GM19372 (cell line): ENCODE data around the gene DNAJB8.

Experiments used
- ATAC-seq: cut with Tn5 transposase; IDR thresholded peaks from one replicate; pipeline ENCODE4 v1.9.1; 2021; ENCODE audit warnings: mild to moderate bottlenecking, low read depth, moderate library complexity; ENCODE audit not compliant: unreplicated experiment

DNAJB8 gene

GRCh38 chr3:128452120-128452519 lies 14.6 kb downstream of the DNAJB8 start:
- ATAC-seq: no peak

DNA sequence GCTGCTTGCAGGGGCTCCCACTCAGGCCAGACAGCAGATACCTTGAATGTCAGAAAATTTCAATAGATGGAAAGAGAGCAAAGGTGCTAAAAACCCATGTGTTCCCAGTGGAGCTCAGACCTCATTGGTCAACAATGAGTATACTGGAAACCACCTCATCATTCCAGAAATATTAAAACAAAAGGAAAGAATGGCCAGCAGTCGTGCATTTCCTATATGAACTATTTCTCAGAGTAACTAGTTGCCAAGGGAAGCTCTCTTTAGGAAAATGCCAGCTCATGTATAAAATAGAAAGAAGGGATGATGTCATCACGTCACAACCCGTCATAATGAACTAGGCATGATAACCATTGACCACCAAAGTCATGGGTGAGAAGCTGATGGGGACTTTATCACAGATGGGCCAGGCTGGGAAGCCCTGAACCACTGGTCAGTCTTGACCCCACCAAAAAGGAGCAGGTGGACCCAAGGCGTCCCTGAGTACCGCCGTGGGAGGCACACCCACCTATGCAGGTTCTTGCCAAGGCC lies 17.5 kb downstream of the DNAJB8 start:
- ATAC-seq: no peak

DNA sequence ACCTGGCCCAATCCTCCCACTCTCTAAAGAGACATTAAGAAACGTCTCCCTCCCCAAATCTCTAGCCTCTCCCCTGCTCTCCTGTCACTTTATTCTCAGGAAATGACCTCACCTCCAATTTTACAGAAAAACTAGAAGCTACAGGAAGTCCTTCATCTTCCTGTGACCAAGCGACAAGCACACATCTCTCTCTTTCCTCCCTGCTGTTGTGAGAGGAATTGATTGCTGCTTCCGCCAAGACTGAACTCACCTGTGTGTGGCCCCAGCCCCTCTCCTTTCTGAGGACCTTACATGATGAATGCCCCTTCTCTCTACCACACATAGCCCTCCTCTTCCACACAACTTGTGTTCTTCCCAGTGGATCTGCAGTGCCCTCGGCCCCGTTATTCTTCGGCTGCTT lies 18.2 kb downstream of the DNAJB8 start:
- ATAC-seq: no peak

DNA sequence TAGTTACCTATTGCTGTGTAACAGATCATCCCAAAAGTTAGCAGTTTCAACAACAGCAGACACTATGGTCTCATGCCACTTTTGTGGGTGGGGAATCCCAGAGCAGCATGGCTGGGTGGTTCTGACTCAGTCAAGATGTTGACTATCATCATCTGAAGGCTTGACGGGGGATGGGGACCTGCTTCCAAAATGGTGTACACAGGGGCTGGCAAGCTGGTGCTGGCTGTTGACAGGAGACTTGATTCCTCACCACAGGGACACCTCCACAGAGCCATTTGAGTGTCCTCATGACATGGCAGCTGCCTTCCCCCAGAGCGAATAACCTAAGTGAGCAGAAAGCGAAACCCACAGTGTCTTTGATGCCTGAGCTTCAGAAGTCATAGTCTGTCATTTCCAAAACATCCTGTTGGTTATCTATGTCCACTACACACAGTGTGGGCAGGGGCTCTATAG lies 19.1 kb downstream of the DNAJB8 start:
- no peak for ATAC-seq

DNA sequence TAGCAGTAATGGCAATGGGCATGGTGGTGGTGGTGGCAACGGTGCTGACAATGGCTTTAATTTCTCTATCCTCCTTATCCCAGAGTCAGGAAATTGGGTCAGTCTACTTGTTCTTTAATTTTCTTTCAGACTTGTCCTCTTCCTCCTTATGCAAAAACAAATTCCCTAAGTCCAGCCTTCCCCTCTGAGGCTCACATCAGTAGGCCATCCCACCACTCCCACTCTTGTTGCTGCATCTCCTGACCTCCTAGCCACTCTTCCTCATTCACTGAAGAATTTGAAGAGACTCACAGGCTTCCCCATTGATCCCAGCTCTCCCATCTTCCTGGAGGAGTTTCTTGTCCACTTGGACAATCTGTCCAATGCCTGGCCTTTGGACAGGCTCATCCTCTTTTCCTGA lies 19.9 kb downstream of the DNAJB8 start:
- no peak for ATAC-seq

DNA sequence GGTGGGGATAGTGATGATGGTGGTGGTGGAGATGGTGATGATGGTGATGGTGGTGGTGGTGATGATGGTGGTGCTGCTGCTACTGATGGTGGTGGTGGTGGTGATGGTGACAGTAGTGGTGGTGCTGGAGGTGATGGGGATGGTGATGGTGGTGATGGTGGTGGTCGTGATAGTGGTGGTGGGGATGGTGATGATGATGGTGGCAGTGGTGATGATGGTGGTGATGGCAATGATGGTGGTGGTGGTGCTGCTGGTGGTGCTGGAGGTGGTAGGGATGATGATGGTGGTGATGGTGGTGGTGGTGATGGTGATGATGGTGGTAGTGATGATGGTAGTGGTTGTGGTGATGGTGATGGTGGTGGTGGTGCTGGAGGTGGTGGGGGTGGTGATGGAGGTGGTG lies 21.3 kb downstream of the DNAJB8 start:
- ATAC-seq: no peak

DNA sequence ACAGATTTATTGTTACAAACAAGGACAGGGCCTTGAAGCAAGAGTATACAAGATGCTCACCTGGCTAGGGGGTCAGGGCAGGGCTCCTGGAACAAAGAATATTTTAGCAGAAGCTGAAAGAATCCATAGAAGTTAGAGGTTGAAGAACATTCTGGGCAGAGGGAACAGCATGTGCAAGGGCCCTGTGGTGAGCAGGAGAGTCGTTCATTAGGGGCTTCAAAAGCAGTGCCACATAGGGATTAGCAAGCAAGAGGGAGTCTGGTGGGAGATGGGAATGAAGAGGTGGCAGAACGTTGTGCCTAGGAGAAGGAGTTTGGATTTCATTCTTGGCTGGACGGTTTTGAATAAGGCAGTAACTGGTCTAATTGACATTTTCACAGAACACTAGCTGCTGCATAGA lies 22.9 kb downstream of the DNAJB8 start:
- ATAC-seq: no peak

GRCh38 chr3:128442949-128443348 lies 23.7 kb downstream of the DNAJB8 start:
- no peak for ATAC-seq

GRCh38 chr3:128442070-128442469 lies 24.6 kb downstream of the DNAJB8 start:
- no peak for ATAC-seq

GRCh38 chr3:128439226-128439625 lies 27.5 kb downstream of the DNAJB8 start:
- no peak for ATAC-seq

DNA sequence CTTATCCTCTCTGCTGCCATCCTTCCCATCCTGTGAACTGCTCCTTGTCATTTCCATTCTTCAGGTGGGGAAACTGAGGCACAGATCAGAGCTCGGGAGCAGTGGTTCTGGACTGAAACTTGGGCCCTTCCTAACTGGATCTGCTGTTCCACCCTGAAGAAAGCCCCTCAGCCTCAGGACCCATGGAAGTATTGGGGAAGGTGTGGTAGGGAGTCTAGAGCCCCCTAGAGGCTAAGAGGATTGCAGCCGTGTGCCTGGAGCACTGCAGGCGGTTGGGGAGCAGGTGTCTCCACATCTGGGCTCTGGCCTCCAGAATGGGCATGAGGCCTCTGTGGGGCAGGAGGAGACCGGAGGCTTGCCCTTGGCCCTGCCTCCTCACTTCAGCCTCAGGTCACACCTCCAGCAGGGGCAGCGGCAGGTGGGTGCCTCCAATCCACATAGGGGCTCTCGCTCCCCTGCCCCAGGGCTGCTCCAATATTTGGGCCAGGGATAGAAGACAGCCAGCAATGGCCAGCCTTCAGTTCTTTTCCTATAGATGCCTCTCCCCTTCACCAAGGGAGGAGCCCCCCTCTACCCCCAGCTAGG lies 28.1 kb downstream of the DNAJB8 start:
- no peak for ATAC-seq

DNA sequence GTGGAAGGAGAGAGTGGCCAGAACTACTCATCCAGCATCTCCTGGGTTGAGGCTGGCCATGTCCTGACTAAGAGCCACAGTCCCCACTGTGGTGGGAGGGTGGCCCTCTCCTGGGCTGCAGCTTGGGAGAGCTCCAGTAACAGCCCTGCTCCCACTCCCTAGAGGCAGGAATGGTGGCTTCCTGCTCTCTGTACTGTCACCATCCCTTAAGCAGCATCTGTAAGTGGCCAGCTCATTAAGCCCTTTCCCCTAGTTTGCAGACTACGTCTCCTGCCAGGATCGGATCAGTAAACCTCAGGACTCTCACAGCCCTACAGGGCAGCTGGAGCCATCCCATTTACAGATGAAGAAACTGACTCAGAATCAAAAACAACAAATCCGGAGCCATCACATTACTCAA lies 30.5 kb downstream of the DNAJB8 start:
- no peak for ATAC-seq

- ATAC-seq: no peak
These were observed 31.1 kb downstream of the DNAJB8 start for GRCh38 chr3:128435561-128435960.

DNA sequence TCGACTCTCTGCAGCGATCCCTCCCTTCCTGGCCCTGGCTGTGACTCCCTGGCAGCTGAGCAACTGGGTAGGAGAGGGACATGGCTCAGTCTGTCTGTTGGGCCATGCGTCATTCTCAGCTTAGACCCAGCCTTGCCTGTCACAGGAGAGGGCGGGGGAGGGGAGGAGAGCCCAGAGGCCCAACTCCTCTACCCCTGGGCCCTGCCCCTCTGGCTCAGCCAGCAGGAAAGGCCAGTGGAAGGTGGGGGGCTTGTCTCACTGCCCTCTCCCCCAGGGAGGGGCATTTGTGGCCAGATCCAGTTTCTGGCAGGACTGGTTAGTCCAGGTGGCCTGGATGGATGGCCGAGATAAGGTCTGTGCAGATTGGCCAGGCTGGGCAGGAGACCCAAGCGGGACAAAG lies 31.6 kb downstream of the DNAJB8 start:
- no peak for ATAC-seq

DNA sequence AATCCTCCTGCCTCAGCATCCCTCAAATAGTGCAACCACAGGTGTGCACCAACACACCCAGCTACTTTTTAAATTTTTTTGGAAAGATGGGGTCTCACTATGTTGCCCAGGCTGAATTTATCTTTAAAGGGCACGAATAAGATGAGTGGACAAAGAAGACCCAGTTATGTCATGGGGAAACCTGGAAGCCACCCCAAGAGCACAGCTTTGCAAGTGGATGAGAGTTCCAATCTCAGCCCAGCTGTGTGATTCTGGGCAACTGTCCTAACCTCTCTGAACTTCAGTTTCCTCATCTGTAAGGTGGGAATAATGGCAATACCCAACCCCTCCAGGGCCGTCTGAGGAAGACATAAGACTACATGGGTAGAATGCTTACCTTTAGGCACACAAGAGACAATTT lies 32.2 kb downstream of the DNAJB8 start:
- ATAC-seq: no peak

- no peak for ATAC-seq
These were observed 32.9 kb downstream of the DNAJB8 start for GRCh38 chr3:128433837-128434165.

- no peak for ATAC-seq
These were observed 33.5 kb downstream of the DNAJB8 start for GRCh38 chr3:128432971-128433836.

DNA sequence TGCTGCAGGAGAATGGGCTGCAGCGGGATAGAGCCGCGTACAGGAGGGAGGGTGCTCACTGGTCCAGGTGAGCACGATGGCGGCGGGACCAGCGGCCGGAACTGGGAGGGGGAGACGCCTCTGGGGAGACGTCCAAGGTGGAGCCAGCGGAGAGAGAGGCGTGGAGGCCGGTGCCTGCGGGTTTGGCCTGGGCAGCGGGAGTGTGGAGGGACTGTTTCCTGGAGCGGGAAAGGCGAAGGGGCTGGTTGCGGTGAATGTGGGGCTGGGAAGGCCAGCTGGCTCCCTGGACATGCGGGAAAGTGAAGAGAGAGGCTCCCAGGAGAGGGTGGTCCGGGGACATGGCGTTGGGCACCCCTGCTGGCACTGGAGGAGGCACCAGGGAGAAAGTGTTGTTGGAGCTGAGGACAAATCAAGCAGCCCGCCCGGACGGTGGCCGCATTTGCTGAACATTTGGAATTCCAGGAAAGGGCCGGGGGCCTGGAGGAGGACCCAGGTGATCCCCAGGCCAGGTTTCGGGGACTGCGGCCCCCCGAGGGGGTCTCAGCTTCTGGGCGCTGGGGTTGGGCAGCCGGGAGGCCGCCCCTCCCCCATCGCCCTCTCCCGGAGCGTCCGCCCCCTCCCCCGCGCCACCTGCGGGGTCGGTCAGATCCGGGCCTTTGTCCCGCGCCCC lies 34.3 kb downstream of the DNAJB8 start:
- no peak for ATAC-seq

DNA sequence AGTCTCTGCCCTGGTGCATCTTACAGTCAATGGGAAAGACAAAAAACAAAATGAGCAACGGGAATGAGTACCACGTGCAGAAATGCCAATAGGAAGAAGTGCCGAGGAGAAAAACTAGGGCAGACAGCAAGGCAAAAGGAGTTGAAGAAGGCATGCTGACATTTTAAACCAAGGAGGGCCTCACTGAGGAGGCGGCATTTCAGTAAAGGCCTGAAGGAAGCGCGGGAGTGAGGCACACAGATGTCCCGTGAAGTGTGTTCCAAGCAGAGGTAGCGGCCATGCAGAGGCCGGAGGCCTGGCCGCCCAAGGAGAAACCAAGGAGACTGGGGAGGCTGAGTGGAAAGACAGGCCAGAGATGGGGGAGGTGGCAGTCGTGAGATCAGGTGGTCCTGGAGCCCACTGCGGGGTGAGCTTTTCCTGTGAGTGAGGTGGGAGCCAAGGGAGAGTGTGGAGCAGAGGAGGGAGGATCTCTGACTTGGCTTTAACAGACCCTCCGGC lies 34.8 kb downstream of the DNAJB8 start:
- no peak for ATAC-seq

- no peak for ATAC-seq
These were observed 36.0 kb downstream of the DNAJB8 start for GRCh38 chr3:128430731-128431130.

DNA sequence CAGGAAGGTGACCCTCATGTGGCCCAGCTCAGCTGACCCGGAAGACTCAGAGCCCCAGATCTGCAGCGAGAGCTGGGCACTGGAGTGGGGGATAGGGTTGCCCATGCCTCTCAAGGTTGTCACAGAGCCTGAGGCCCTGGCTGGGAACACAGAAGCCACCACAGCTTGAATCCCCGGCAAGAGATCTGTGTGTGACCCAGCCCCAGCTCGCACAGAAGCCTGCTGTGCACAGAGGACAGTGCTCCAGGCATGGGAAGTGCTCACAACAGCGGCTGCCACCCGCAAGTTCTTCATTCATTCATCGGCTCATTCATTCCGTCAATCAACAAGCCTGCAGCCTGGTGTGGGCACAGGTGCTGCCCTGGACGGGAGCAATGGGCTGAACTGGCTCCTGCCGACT lies 36.4 kb downstream of the DNAJB8 start:
- ATAC-seq: no peak
